Trophoblast cell (in vitro differentiated cells and primary cell): Measurements from ENCODE around the gene PTCD1.
"Not testable (repeated sequence)": the region's sequence is repeated elsewhere in the genome, so short reads cannot be mapped to it uniquely, and the experiment has no call there.

Experiments used
- DNase-seq, 2 donors: peaks; one replicate each; pipeline ENCODE4 v3.0.0-alpha.2; 2016
- H2AFZ ChIP-seq: 2 replicates; pipeline ENCODE4 v1.6.1; 2013; ENCODE audit warnings: low read length, moderate library complexity, mild to moderate bottlenecking; ENCODE audit not compliant: insufficient read depth, poor library complexity
- H2AK5ac ChIP-seq: 2 replicates; pipeline ENCODE4 v1.6.1; 2013; ENCODE audit warnings: mild to moderate bottlenecking, low read length
- H2BK120ac ChIP-seq: 2 replicates; pipeline ENCODE4 v1.6.1; 2013; ENCODE audit warnings: low read length, mild to moderate bottlenecking, moderate library complexity; ENCODE audit not compliant: insufficient read depth, poor library complexity
- H2BK12ac ChIP-seq: 2 replicates; pipeline ENCODE4 v1.6.1; 2013; ENCODE audit warnings: mild to moderate bottlenecking, low read length, moderate library complexity
- H2BK5ac ChIP-seq: 2 replicates; pipeline ENCODE4 v1.6.1; 2013; ENCODE audit warnings: low read length, low read depth, moderate library complexity, mild to moderate bottlenecking; ENCODE audit not compliant: poor library complexity
- H3K14ac ChIP-seq: 2 replicates; pipeline ENCODE4 v1.6.1; 2013; ENCODE audit warnings: mild to moderate bottlenecking, low read length
- H3K18ac ChIP-seq: 2 replicates; pipeline ENCODE4 v1.6.1; 2013; ENCODE audit warnings: mild to moderate bottlenecking, low read length
- H3K23ac ChIP-seq: 2 replicates; pipeline ENCODE4 v1.6.1; 2013; ENCODE audit warnings: low read length
- H3K27ac ChIP-seq: 2 replicates; pipeline ENCODE4 v1.5.1; 2013; ENCODE audit warnings: low read depth, mild to moderate bottlenecking, inconsistent platforms, low read length, moderate library complexity
- H3K27me3 ChIP-seq: 2 replicates; pipeline ENCODE4 v1.6.1; 2013; ENCODE audit warnings: inconsistent platforms, mild to moderate bottlenecking, low read length, moderate library complexity; ENCODE audit not compliant: insufficient read depth
- H3K36me3 ChIP-seq, 2 experiments: 1 replicate in 1 of 2; 2 replicates in 1 of 2; pipeline ENCODE4 v1.6.1; 2013; ENCODE audit warnings: low read length in 2 of 2, mild to moderate bottlenecking in 2 of 2, moderate library complexity in 1 of 2; ENCODE audit not compliant: insufficient read depth in 2 of 2, control insufficient read depth in 1 of 2
- H3K4ac ChIP-seq: 2 replicates; pipeline ENCODE4 v1.6.1; 2013; ENCODE audit warnings: low read depth, mild to moderate bottlenecking, low read length, moderate library complexity
- H3K4me1 ChIP-seq, 2 experiments: 1 replicate in 1 of 2; 2 replicates in 1 of 2; pipeline ENCODE4 v1.6.1; 2013; ENCODE audit warnings: low read length in 2 of 2, mild to moderate bottlenecking in 2 of 2, moderate library complexity in 1 of 2; ENCODE audit not compliant: insufficient read depth in 2 of 2, control insufficient read depth in 1 of 2
- H3K4me2 ChIP-seq: 2 replicates; pipeline ENCODE4 v1.6.1; 2013; ENCODE audit warnings: inconsistent platforms, mild to moderate bottlenecking, low read length, moderate library complexity
- H3K4me3 ChIP-seq: 2 replicates; pipeline ENCODE4 v1.5.1; 2013; ENCODE audit warnings: mild to moderate bottlenecking, low read depth, low read length, inconsistent platforms
- H3K79me1 ChIP-seq: one replicate; pipeline ENCODE4 v1.6.1; 2013; ENCODE audit warnings: low read length
- H3K79me2 ChIP-seq: 2 replicates; pipeline ENCODE4 v1.6.1; 2013; ENCODE audit warnings: low read length, mild to moderate bottlenecking; ENCODE audit not compliant: control insufficient read depth, insufficient read depth, poor library complexity
- H3K9ac ChIP-seq: 2 replicates; pipeline ENCODE4 v1.6.1; 2013; ENCODE audit warnings: mild to moderate bottlenecking, low read length
- H3K9me3 ChIP-seq: 2 replicates; pipeline ENCODE4 v1.6.1; 2013; ENCODE audit warnings: low read depth, mild to moderate bottlenecking, control low read depth, inconsistent platforms, low read length; ENCODE audit not compliant: insufficient read depth
- H4K12ac ChIP-seq: 2 replicates; pipeline ENCODE4 v1.6.1; 2013; ENCODE audit warnings: low read depth, mild to moderate bottlenecking, low read length, moderate library complexity
- H4K8ac ChIP-seq: 2 replicates; pipeline ENCODE4 v1.6.1; 2013; ENCODE audit warnings: low read depth, mild to moderate bottlenecking, low read length, moderate library complexity
- H4K91ac ChIP-seq: one replicate; pipeline ENCODE4 v1.6.1; 2013; ENCODE audit warnings: low read depth, mild to moderate bottlenecking, low read length, moderate library complexity
- WGBS: extraction: QIAGEN DNeasy Blood & Tissue Kit; methylation state at CpG from one replicate; pipeline ENCODE4 v1.1.7; 2013; ENCODE audit warnings: missing lambda C conversion rate; ENCODE audit not compliant: insufficient read length, insufficient coverage; ENCODE audit errors: extremely low coverage; 5-methylcytosine and 5-hydroxymethylcytosine counted together

The PTCD1 gene

GRCh38 chr7:99415513-99416127 is 23.0 kb downstream of the PTCD1 start:
- not testable (repeated sequence) for H2BK12ac ChIP-seq, H4K91ac ChIP-seq, H3K9ac ChIP-seq, H2BK120ac ChIP-seq, H2BK5ac ChIP-seq, H4K8ac ChIP-seq, H3K18ac ChIP-seq, H2AK5ac ChIP-seq, H2AFZ ChIP-seq, H3K27me3 ChIP-seq, H3K14ac ChIP-seq, H3K79me2 ChIP-seq, H3K27ac ChIP-seq, H3K4me2 ChIP-seq, H4K12ac ChIP-seq, H3K4me1 ChIP-seq, H3K23ac ChIP-seq, H3K79me1 ChIP-seq, H3K4me3 ChIP-seq, H3K9me3 ChIP-seq, H3K4ac ChIP-seq
- peak; percentile 70 to 78 for DNase-seq
- no CpG with 5 or more reads among the region's 17 CpGs for WGBS
- H3K36me3 ChIP-seq, result peaks cover 72 to 79% of the 10 kb centered on the region in 2 experiments

GRCh38 chr7:99410635-99411034 is 28.0 kb downstream of the PTCD1 start:
- Histone ChIP-seq H2BK12ac (no peak overlapping the region), H3K14ac (no peak overlapping the region), H3K4me3 (no peak overlapping the region), H3K27ac (no peak overlapping the region), H3K4me1 (peaks cover 2 to 7% of the 10 kb centered on the region in 2 experiments), H3K79me1 (peaks cover 14% of the 10 kb centered on the region), H3K4me2 (no peak overlapping the region), H3K9ac (no peak overlapping the region), H2AK5ac (no peak overlapping the region), H2BK120ac (no peak overlapping the region), H2BK5ac (no peak overlapping the region), H3K18ac (no peak overlapping the region), H3K27me3 (peaks cover 2% of the 10 kb centered on the region), H3K4ac (peak overlapping the region; percentile 89), H3K23ac (no peak overlapping the region), H3K9me3 (peaks cover 1% of the 10 kb centered on the region), H2AFZ (no peak overlapping the region), H3K79me2 (peaks cover 19% of the 10 kb centered on the region), H4K91ac (no peak overlapping the region), H3K36me3 (peaks cover 32 to 40% of the 10 kb centered on the region in 2 experiments), H4K8ac (no peak overlapping the region), H4K12ac (no peak overlapping the region)
- no CpG with 5 or more reads among the region's 2 CpGs for WGBS
- no peak for DNase-seq

- Histone ChIP-seq H2BK120ac (no peak overlapping the region), H3K14ac (no peak overlapping the region)
Observed at GRCh38 chr7:99409806-99410205, 28.8 kb downstream of the PTCD1 start.

GRCh38 chr7:99409192-99409572 is 29.4 kb downstream of the PTCD1 start:
- Histone ChIP-seq H4K8ac (peak overlapping the region; percentile 84), H2BK5ac (peak overlapping the region; percentile 65), H2BK12ac (no peak overlapping the region), H3K18ac (peak overlapping the region; percentile 71), H3K79me2 (peaks cover 19% of the 10 kb centered on the region), H3K14ac (peak overlapping the region; percentile 90), H4K12ac (peak overlapping the region; percentile 87), H3K27ac (peak overlapping the region; percentile 72), H3K79me1 (peaks cover 14% of the 10 kb centered on the region), H3K4me3 (peak overlapping the region; percentile 96), H3K23ac (no peak overlapping the region), H2AFZ (peak overlapping the region; percentile 50), H2AK5ac (peak overlapping the region; percentile 41), H2BK120ac (peak overlapping the region; percentile 82), H3K4ac (peak overlapping the region; percentile 81), H3K36me3 (peaks cover 28 to 39% of the 10 kb centered on the region in 2 experiments), H3K4me2 (peak overlapping the region; percentile 79), H3K27me3 (peaks cover 2% of the 10 kb centered on the region), H3K9ac (peak overlapping the region; percentile 93), H3K9me3 (no peaks in the 10 kb centered on the region), H3K4me1 (peaks cover 2 to 7% of the 10 kb centered on the region in 2 experiments), H4K91ac (peak overlapping the region; percentile 85)
- WGBS, result no CpG with 5 or more reads among the region's 18 CpGs
- DNase-seq, result peak in 1 of 2 donors; percentile 19

More at GRCh38 chr7:99409806-99410205, 28.8 kb downstream of the PTCD1 start:
- H3K4me3 ChIP-seq, result no peak overlapping the region
- no peak for DNase-seq
- no peak overlapping the region for H4K91ac ChIP-seq
- H2AFZ ChIP-seq, result no peak overlapping the region
- peaks cover 14% of the 10 kb centered on the region for H3K79me1 ChIP-seq
- no peak overlapping the region for H2BK12ac ChIP-seq
- no peak overlapping the region for H2BK5ac ChIP-seq
- peaks cover 2 to 7% of the 10 kb centered on the region in 2 experiments for H3K4me1 ChIP-seq
- no peak overlapping the region for H4K12ac ChIP-seq
- peak overlapping the region; percentile 79 for H3K4me2 ChIP-seq
- H3K27me3 ChIP-seq, result peaks cover 2% of the 10 kb centered on the region
- no peak overlapping the region for H3K18ac ChIP-seq
- no peaks in the 10 kb centered on the region for H3K9me3 ChIP-seq
- H3K27ac ChIP-seq, result no peak overlapping the region
- WGBS, result no CpG with 5 or more reads among the region's 3 CpGs
- H3K23ac ChIP-seq, result no peak overlapping the region
- no peak overlapping the region for H3K9ac ChIP-seq
- peak overlapping the region; percentile 89 for H3K4ac ChIP-seq
- H3K36me3 ChIP-seq, result peaks cover 26 to 37% of the 10 kb centered on the region in 2 experiments
- no peak overlapping the region for H4K8ac ChIP-seq
- peaks cover 19% of the 10 kb centered on the region for H3K79me2 ChIP-seq
- no peak overlapping the region for H2AK5ac ChIP-seq
